ENCODE data around the gene WDR46. TPM values are rescaled to one million over a fixed set of nuclear protein-coding genes. Genes with fewer than 3 reads are reported as not detected.
"Not testable (repeated sequence)": the region's sequence is repeated elsewhere in the genome, so short reads cannot be mapped to it uniquely, and the experiment has no call there.

WDR46 gene
- total RNA-seq, 2 experiments from 2014 or later = 50.0 to 58.0 TPM

DNA sequence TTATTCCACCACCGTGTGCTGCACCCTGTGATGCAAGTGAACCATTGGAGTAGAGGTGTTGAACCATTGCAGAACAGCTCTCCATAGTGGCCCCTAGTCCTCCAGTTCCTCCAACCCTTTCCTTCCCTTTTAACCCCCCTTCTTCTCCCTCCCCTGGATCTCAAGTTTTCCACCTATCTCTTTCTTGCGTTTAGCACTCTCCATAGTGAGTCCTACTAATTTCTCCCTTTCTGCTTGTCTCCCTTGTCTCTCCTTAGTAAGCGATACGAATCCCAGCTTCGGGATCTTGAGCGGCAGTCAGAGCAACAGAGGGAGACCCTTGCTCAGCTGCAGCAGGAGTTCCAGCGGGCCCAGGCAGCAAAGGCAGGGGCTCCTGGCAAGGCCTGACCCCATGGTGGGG, 1.4 kb upstream of the WDR46 start:
- POLR2A ChIA-PET = interaction anchor here (2.7 to 7.3 kb wide), 4 partner anchors 10 to 22 kb away, joined by 21 to 107 read pairs (median 46); partner anchors contain the start of genes B3GALT4, RGL2, RPS18 and TAPBP
- H3K4me1 Mint-ChIP-seq = peaks cover 31% of the 10 kb centered on the region

GRCh38 chr6:33289784-33290315, 811 bp upstream of the WDR46 start:
- Mint-ChIP-seq H3K27me3 (no peaks in the 10 kb centered on the region), H3K9me3 (no peaks in the 10 kb centered on the region), H3K36me3 (peaks cover 22% of the 10 kb centered on the region), H3K27ac (peak overlapping the region; percentile 90), H3K4me3 (peak overlapping the region; percentile 96), H3K4me1 (peaks cover 31% of the 10 kb centered on the region)
- POLR2A ChIA-PET = interaction anchor here (0.6 to 7.3 kb wide), 15 partner anchors 8 to 435 kb away, joined by 3 to 107 read pairs (median 6); partner anchors contain the start of genes B3GALT4, RGL2, RPS18 and TAPBP
- no peak for DNase-seq
- ATAC-seq (ENCODE audit: low read depth) = peak; percentile 3

More for the DNA sequence above, 1.4 kb upstream of the WDR46 start:
- H3K4me3 Mint-ChIP-seq = peak overlapping the region; percentile 96
- peak overlapping the region; percentile 90 for H3K27ac Mint-ChIP-seq
- no peaks in the 10 kb centered on the region for H3K9me3 Mint-ChIP-seq
- H3K36me3 Mint-ChIP-seq = peaks cover 22% of the 10 kb centered on the region
- DNase-seq (no peak), ATAC-seq (ENCODE audit: low read depth) (no peak)
- H3K27me3 Mint-ChIP-seq = no peaks in the 10 kb centered on the region

- peaks cover 31% of the 10 kb centered on the region for H3K4me1 Mint-ChIP-seq
- H3K4me3 Mint-ChIP-seq = peak overlapping the region; percentile 96
- DNase-seq (no peak), ATAC-seq (ENCODE audit: low read depth) (peak; percentile 0)
- peaks cover 22% of the 10 kb centered on the region for H3K36me3 Mint-ChIP-seq
- POLR2A ChIA-PET = interaction anchor here (0.8 to 7.3 kb wide), 15 partner anchors 7 to 316 kb away, joined by 3 to 107 read pairs (median 6); partner anchors contain the start of genes B3GALT4, CUTA, RGL2 and RPS18
- no peaks in the 10 kb centered on the region for H3K9me3 Mint-ChIP-seq
- no peaks in the 10 kb centered on the region for H3K27me3 Mint-ChIP-seq
- peak overlapping the region; percentile 90 for H3K27ac Mint-ChIP-seq
Observed at GRCh38 chr6:33288141-33288920, 708 bp downstream of the WDR46 start.

DNA sequence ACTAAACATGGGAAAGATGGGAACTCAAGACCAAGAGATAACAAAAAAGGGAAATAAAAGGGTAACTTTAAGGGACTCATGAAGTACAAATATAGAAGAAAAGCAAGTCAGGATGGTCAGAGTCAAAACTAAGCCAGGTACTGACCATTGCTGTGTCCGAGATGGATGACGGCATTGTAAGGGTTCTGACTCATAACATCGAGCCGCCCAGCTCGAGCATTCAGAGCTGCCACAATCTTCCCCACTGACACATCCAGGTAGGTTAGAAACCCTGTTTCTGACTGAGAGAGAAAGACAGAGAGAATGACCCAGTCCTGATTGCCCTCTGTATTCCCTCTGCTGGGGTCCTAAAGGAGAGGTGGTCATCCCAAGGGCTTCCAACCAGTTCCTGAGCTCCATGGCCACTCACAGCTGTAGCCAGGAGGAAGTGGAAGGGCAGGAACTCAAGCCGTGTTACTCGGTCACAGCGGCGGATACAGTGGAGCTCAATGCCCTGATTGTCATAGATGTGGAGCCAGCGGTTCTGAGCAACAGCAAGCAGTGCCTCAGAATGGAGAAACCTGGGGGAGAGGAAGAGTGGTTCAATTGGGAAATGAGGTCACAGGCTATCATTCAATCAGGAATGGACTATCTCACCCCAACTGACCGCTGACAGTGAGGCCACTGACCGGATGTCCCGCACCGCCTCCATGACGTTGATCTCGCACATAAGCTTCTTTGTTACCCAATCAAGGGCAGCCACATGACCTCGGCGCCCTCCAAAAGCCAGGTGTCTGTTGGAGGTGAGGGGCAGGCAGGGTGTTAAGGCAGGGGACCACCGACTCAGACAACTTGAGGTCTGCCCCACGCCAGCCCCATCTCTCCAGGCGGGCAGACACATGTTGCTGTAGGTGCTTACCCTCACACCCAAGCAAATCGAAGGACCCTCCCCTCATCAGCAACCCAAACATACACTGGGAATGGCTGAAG, 1.8 kb downstream of the WDR46 start:
- peak overlapping the region; percentile 26 for H3K27ac Mint-ChIP-seq
- ATAC-seq (ENCODE audit: low read depth) = no peak
- H3K27me3 Mint-ChIP-seq = no peaks in the 10 kb centered on the region
- POLR2A ChIA-PET = interaction anchor here (1.0 to 7.3 kb wide), 6 partner anchors 9 to 25 kb away, joined by 3 to 107 read pairs (median 14); partner anchors contain the start of genes B3GALT4, RGL2, RPS18 and TAPBP
- H3K4me1 Mint-ChIP-seq = peaks cover 31% of the 10 kb centered on the region
- H3K4me3 Mint-ChIP-seq = peak overlapping the region; percentile 96
- no peaks in the 10 kb centered on the region for H3K9me3 Mint-ChIP-seq
- H3K36me3 Mint-ChIP-seq = peaks cover 20% of the 10 kb centered on the region
- no peak for DNase-seq

GRCh38 chr6:33285214-33285613, 3.8 kb downstream of the WDR46 start:
- POLR2A ChIA-PET = interaction anchor here (2.1 kb wide), 1 partner anchor 14 kb away, joined by 6 read pairs; the partner anchor contains the start of gene RGL2
- H3K9me3 Mint-ChIP-seq; ATAC-seq (ENCODE audit: low read depth); H3K4me3 Mint-ChIP-seq; H3K27me3 Mint-ChIP-seq; H3K27ac Mint-ChIP-seq; DNase-seq: not testable (repeated sequence)
- Mint-ChIP-seq H3K4me1 (peaks cover 25% of the 10 kb centered on the region), H3K36me3 (peaks cover 12% of the 10 kb centered on the region)

DNA sequence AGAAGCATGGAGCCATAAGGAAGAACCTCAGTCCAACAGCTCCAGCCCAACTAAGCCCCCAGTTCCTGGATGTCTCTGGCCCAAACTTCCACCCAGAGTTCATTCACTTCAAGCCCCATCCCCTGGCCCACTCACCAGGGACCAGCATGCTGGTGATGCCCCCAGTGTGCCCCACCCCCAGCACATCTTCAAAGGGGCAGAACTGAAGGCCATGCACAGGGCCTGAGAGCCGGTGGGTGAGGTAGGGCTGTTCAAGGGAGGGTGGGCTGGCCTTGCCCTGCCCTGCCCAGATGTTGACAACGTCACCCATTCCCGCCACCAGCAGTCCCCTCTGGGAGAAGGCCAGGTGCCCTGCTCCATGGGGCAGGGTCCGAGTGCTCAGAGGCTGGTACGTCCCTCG, 8.5 kb downstream of the WDR46 start:
- DNase-seq (peak; percentile 26), ATAC-seq (ENCODE audit: low read depth) (no peak)

GRCh38 chr6:33279971-33280511, 9.0 kb downstream of the WDR46 start:
- Mint-ChIP-seq H3K36me3 (peaks cover 20% of the 10 kb centered on the region), H3K27ac (peak overlapping the region; percentile 64), H3K4me1 (peaks cover 30% of the 10 kb centered on the region), H3K27me3 (no peaks in the 10 kb centered on the region), H3K4me3 (no peak overlapping the region), H3K9me3 (no peaks in the 10 kb centered on the region)
- POLR2A ChIA-PET = interaction anchor here (1.3 to 4.3 kb wide), 2 partner anchors 9 kb away, joined by 6 to 107 read pairs; partner anchors contain the start of genes PFDN6 and WDR46
- no peak for DNase-seq
- no peak for ATAC-seq (ENCODE audit: low read depth)

More for the DNA sequence above, 8.5 kb downstream of the WDR46 start:
- Mint-ChIP-seq H3K27me3 (no peaks in the 10 kb centered on the region), H3K9me3 (no peaks in the 10 kb centered on the region), H3K4me3 (no peak overlapping the region), H3K36me3 (peaks cover 17% of the 10 kb centered on the region), H3K27ac (peak overlapping the region; percentile 54), H3K4me1 (peaks cover 25% of the 10 kb centered on the region)
- POLR2A ChIA-PET = interaction anchor here (1.3 kb wide), 1 partner anchor 9 kb away, joined by 6 read pairs; the partner anchor contains the start of genes PFDN6 and WDR46

- POLR2A ChIA-PET = interaction anchor here (2.3 to 4.4 kb wide), 4 partner anchors 10 to 152 kb away, joined by 7 to 107 read pairs (median 54); partner anchors contain the start of genes PFDN6, RGL2 and WDR46
Observed at GRCh38 chr6:33279257-33279695, 9.8 kb downstream of the WDR46 start.

DNA sequence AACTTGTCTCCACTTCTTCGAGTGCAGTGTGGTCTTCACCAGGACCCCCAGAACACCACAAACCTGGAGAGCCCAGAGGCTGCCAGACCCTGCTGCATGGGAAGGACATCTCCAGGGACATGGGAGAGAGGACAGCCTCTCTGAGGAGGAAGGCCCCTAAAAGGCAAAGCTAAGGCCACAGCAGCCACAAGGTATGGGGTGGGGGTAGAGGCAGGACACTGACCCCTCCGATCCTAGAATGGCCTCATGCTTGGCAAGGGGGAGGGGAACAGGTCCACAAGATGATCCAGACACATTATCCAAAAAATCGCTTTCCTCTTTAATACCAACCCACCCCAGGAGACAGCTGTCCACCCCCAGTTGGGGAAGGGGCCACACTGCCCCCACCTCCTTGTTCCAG, 10.2 kb downstream of the WDR46 start:
- H3K4me1 Mint-ChIP-seq = peaks cover 39% of the 10 kb centered on the region
- H3K4me3 Mint-ChIP-seq = peak overlapping the region; percentile 97
- H3K27ac Mint-ChIP-seq = peak overlapping the region; percentile 98
- no peak for ATAC-seq (ENCODE audit: low read depth)
- POLR2A ChIA-PET = interaction anchor here (0.8 to 4.4 kb wide), 8 partner anchors 11 to 152 kb away, joined by 3 to 107 read pairs (median 20); partner anchors contain the start of genes KIFC1, PFDN6, RGL2 and TAPBP
- peaks cover 28% of the 10 kb centered on the region for H3K36me3 Mint-ChIP-seq
- no peaks in the 10 kb centered on the region for H3K27me3 Mint-ChIP-seq
- no peaks in the 10 kb centered on the region for H3K9me3 Mint-ChIP-seq
- peak; percentile 21 for DNase-seq

More at GRCh38 chr6:33279257-33279695, 9.8 kb downstream of the WDR46 start:
- Mint-ChIP-seq H3K9me3 (no peaks in the 10 kb centered on the region), H3K36me3 (peaks cover 26% of the 10 kb centered on the region), H3K4me1 (peaks cover 37% of the 10 kb centered on the region), H3K4me3 (no peak overlapping the region), H3K27ac (no peak overlapping the region), H3K27me3 (no peaks in the 10 kb centered on the region)
- ATAC-seq (ENCODE audit: low read depth) (no peak), DNase-seq (peak; percentile 30)

DNA sequence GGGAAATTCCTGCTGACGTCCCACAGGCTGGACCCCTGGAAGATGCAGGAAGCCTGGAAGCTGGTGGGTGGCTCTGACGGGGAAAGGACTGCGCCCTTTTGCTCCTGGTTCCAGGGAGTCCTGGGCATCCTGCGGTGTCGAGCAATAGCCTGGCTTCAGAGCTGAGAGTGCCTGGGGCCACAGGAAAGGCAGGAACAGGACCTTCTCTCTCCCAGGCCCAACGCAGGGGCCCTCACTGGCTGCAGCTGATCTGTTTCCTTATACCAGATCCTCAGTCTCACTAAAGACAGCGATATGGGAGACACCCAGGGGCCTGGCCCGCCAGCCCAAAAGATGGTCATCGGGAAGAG, 10.7 kb downstream of the WDR46 start:
- H3K4me1 Mint-ChIP-seq = peaks cover 40% of the 10 kb centered on the region
- peak overlapping the region; percentile 98 for H3K27ac Mint-ChIP-seq
- H3K36me3 Mint-ChIP-seq = peaks cover 32% of the 10 kb centered on the region
- ATAC-seq (ENCODE audit: low read depth) (no peak), DNase-seq (no peak)
- peak overlapping the region; percentile 97 for H3K4me3 Mint-ChIP-seq
- POLR2A ChIA-PET = interaction anchor here (0.8 to 4.4 kb wide), 13 partner anchors 11 to 306 kb away, joined by 3 to 107 read pairs (median 9); partner anchors contain the start of genes CUTA, KIFC1, PFDN6 and RGL2
- no peaks in the 10 kb centered on the region for H3K9me3 Mint-ChIP-seq
- H3K27me3 Mint-ChIP-seq = no peaks in the 10 kb centered on the region

- peaks cover 37% of the 10 kb centered on the region for H3K36me3 Mint-ChIP-seq
- peak overlapping the region; percentile 97 for H3K4me3 Mint-ChIP-seq
- POLR2A ChIA-PET = interaction anchor here (0.6 to 4.4 kb wide), 26 partner anchors 12 to 309 kb away, joined by 3 to 107 read pairs (median 5); partner anchors contain the start of genes CUTA, HSD17B8, KIFC1 and PFDN6
- ATAC-seq (ENCODE audit: low read depth) = peak; percentile 29
- no peaks in the 10 kb centered on the region for H3K27me3 Mint-ChIP-seq
- H3K9me3 Mint-ChIP-seq = no peaks in the 10 kb centered on the region
- peak; percentile 60 for DNase-seq
- peaks cover 44% of the 10 kb centered on the region for H3K4me1 Mint-ChIP-seq
- H3K27ac Mint-ChIP-seq = peak overlapping the region; percentile 98
Observed at GRCh38 chr6:33277663-33278391, 11.2 kb downstream of the WDR46 start.

Measured in activated naive CD8-positive, alpha-beta T cell treated with anti-CD3 and anti-CD28 coated beads, Interleukin-2, amount 10 ng/mL, durations not matched to agents 7 days and 5 days (primary cell).